Sigmoid colon (tissue), 7 donors: ENCODE measurements around the gene FBXL22. TPM values are rescaled to one million over a fixed set of nuclear protein-coding genes. Genes with fewer than 3 reads are reported as not detected.

Experiments
- DNase-seq: peaks from one replicate; pipeline ENCODE4 v3.0.0-alpha.2; 2019
- H3K27ac ChIP-seq, 4 donors: fragments of 200-600 bp; sonication (generic); one replicate each; pipeline ENCODE4 v1.5.1; 2016 to 2019; ENCODE audit warnings: mild to moderate bottlenecking in 1 of 4
- H3K27me3 ChIP-seq, 3 donors: fragments of 200-600 bp; sonication (generic); one replicate each; pipeline ENCODE4 v1.5.1; 2019; ENCODE audit warnings: mild to moderate bottlenecking in 1 of 3
- H3K36me3 ChIP-seq, 4 donors: fragments of 200-600 bp; sonication (generic); one replicate each; pipeline ENCODE4 v1.5.1; 2016 to 2019
- H3K4me1 ChIP-seq, 4 donors: fragments of 200-600 bp; sonication (generic); one replicate each; pipeline ENCODE4 v1.5.1; 2017 to 2019
- H3K4me3 ChIP-seq, 4 donors: fragments of 200-600 bp; sonication (generic); one replicate each; pipeline ENCODE4 v1.5.1; 2017 to 2019; ENCODE audit warnings: mild to moderate bottlenecking in 2 of 4, moderate library complexity in 1 of 4
- H3K9me3 ChIP-seq, 4 donors: fragments of 200-600 bp in 3 of 4; sonication (generic) in 3 of 4; one replicate each; pipeline versions ENCODE4 v1.5.1 to v1.6.1; 2013 to 2019
- CTCF ChIP-seq, 4 experiments: fragments of 450-650 bp in 3 of 4; fragments of 200-600 bp in 1 of 4; IDR thresholded peaks; one replicate each; pipeline ENCODE4 v1.5.1; 2016 to 2019; ENCODE audit warnings: antibody characterized with exemption in 4 of 4, mild to moderate bottlenecking in 3 of 4, moderate library complexity in 2 of 4
- EP300 ChIP-seq, 4 donors: sonication (generic); formaldehyde crosslinking; IDR thresholded peaks; one replicate each; pipeline ENCODE4 v1.6.1; 2017; ENCODE audit warnings: antibody characterized with exemption in 4 of 4
- POLR2A ChIP-seq, 2 donors: fragments of 450-650 bp; IDR thresholded peaks; one replicate each; pipeline ENCODE4 v1.6.1; 2016; ENCODE audit warnings: antibody characterized with exemption in 2 of 2, mild to moderate bottlenecking in 2 of 2, moderate library complexity in 2 of 2
- POLR2AphosphoS5 ChIP-seq, 4 donors: sonication (generic); formaldehyde crosslinking; IDR thresholded peaks; one replicate each; pipeline ENCODE4 v1.6.1; 2017; ENCODE audit warnings: antibody characterized with exemption in 4 of 4
- WGBS, 2 donors: extraction: QIAGEN DNeasy Blood & Tissue Kit; methylation state at CpG; one replicate each; pipeline ENCODE4 v1.1.7; 2013; 5-methylcytosine and 5-hydroxymethylcytosine counted together
- intact Hi-C: fragments of 100-400 bp; cut with DNase I; formaldehyde crosslinking; loops from one replicate; pipeline ENCODE4 v1.15.1; 2023
- polyA plus RNA-seq, 3 donors: library from polyadenylated mRNA; stranded (reverse); fragments of 200-250 nt; gene quantifications; one replicate each; pipeline ENCODE4 v1.2.3, GENCODE V29; 2013
- total RNA-seq, 4 donors: library from RNA; depleted of rRNA; stranded (reverse); fragments of >200 nt; gene quantifications; one replicate each; pipeline ENCODE4 v1.1.0, GENCODE V29; 2016
- donor health status: healthy with polysubstance abuse.
- donor health status: Bipolar disorder and iron deficiency.
- donor health status: healthy.

The FBXL22 gene
- total and polyA plus RNA-seq, 7 donors: 0.69 to 150 (median 46.7) TPM

GRCh38 chr15:63633312-63633711, 36.1 kb downstream of the FBXL22 start:
- TF ChIP-seq CTCF (IDR thresholded peaks at IDR 0.05): no peak
- no peak for TF ChIP-seq POLR2A (IDR thresholded peaks at IDR 0.05)
- TF ChIP-seq POLR2AphosphoS5 (IDR thresholded peaks at IDR 0.05): no peak
- TF ChIP-seq EP300 (IDR thresholded peaks at IDR 0.05): no peak
- H3K4me1 ChIP-seq: no peaks in the 10 kb centered on the region
- no peak for DNase-seq
- intact Hi-C loops: no loop called here
- H3K9me3 ChIP-seq: no peaks in the 10 kb centered on the region
- WGBS, 2 donors: 88 to 95% methylated on average over 2 of the region's 2 CpGs
- no peak overlapping the region for H3K27ac ChIP-seq
- H3K4me3 ChIP-seq: no peak overlapping the region
- peaks cover 8 to 100% (median 56%) of the 10 kb centered on the region in 4 donors for H3K36me3 ChIP-seq
- H3K27me3 ChIP-seq: no peaks in the 10 kb centered on the region

- H3K27ac ChIP-seq: no peak overlapping the region
- TF ChIP-seq EP300 (IDR thresholded peaks at IDR 0.05) (no peak), POLR2AphosphoS5 (IDR thresholded peaks at IDR 0.05) (no peak), CTCF (IDR thresholded peaks at IDR 0.05) (no peak), POLR2A (IDR thresholded peaks at IDR 0.05) (no peak)
- H3K4me1 ChIP-seq: no peaks in the 10 kb centered on the region
- H3K27me3 ChIP-seq: no peaks in the 10 kb centered on the region
- H3K36me3 ChIP-seq: peaks cover 12 to 100% (median 54%) of the 10 kb centered on the region in 4 donors
- WGBS, 2 donors: 93 to 97% methylated on average over 1 of the region's 1 CpG
- no peak for DNase-seq
- H3K9me3 ChIP-seq: no peaks in the 10 kb centered on the region
- intact Hi-C loops: no loop called here
- no peak overlapping the region for H3K4me3 ChIP-seq
Observed at GRCh38 chr15:63634154-63634553, 37.0 kb downstream of the FBXL22 start.

GRCh38 chr15:63636518-63637061, 39.4 kb downstream of the FBXL22 start:
- peaks cover 15 to 100% (median 52%) of the 10 kb centered on the region in 4 donors for H3K36me3 ChIP-seq
- 97 to 98% methylated on average over 9 of the region's 9 CpGs for WGBS, 2 donors
- TF ChIP-seq EP300 (IDR thresholded peaks at IDR 0.05) (no peak), POLR2AphosphoS5 (IDR thresholded peaks at IDR 0.05) (no peak), CTCF (IDR thresholded peaks at IDR 0.05) (no peak), POLR2A (IDR thresholded peaks at IDR 0.05) (no peak)

GRCh38 chr15:63638839-63639238, 41.7 kb downstream of the FBXL22 start:
- Histone ChIP-seq H3K36me3 (peaks cover 15 to 100% (median 48%) of the 10 kb centered on the region in 4 donors), H3K4me3 (no peak overlapping the region), H3K27ac (no peak overlapping the region), H3K4me1 (no peaks in the 10 kb centered on the region), H3K27me3 (no peaks in the 10 kb centered on the region), H3K9me3 (no peaks in the 10 kb centered on the region)
- 93 to 97% methylated on average over 1 of the region's 1 CpG for WGBS, 2 donors
- DNase-seq: no peak
- intact Hi-C loops: no loop called here
- TF ChIP-seq EP300 (IDR thresholded peaks at IDR 0.05) (no peak), POLR2A (IDR thresholded peaks at IDR 0.05) (no peak), POLR2AphosphoS5 (IDR thresholded peaks at IDR 0.05) (no peak), CTCF (IDR thresholded peaks at IDR 0.05) (no peak)

More at GRCh38 chr15:63636518-63637061, 39.4 kb downstream of the FBXL22 start:
- intact Hi-C loops: no loop called here
- Histone ChIP-seq H3K4me3 (no peak overlapping the region), H3K4me1 (no peaks in the 10 kb centered on the region), H3K27ac (no peak overlapping the region), H3K27me3 (no peaks in the 10 kb centered on the region), H3K9me3 (no peaks in the 10 kb centered on the region)
- DNase-seq: no peak

- intact Hi-C loops: no loop called here
- WGBS, 2 donors: 96 to 98% methylated on average over 3 of the region's 3 CpGs
Observed at GRCh38 chr15:63640146-63640545, 43.0 kb downstream of the FBXL22 start.

More at GRCh38 chr15:63640146-63640545, 43.0 kb downstream of the FBXL22 start:
- Histone ChIP-seq H3K36me3 (peaks cover 18 to 100% (median 46%) of the 10 kb centered on the region in 4 donors), H3K4me1 (peaks cover 0 to 5% (median 0%) of the 10 kb centered on the region in 4 donors), H3K4me3 (no peak overlapping the region), H3K27me3 (no peaks in the 10 kb centered on the region), H3K27ac (no peak overlapping the region), H3K9me3 (no peaks in the 10 kb centered on the region)
- TF ChIP-seq EP300 (IDR thresholded peaks at IDR 0.05) (no peak), POLR2A (IDR thresholded peaks at IDR 0.05) (no peak), CTCF (IDR thresholded peaks at IDR 0.05) (no peak), POLR2AphosphoS5 (IDR thresholded peaks at IDR 0.05) (no peak)
- no peak for DNase-seq
